Measurements from ENCODE around the gene KIFBP.

KIFBP gene

DNA sequence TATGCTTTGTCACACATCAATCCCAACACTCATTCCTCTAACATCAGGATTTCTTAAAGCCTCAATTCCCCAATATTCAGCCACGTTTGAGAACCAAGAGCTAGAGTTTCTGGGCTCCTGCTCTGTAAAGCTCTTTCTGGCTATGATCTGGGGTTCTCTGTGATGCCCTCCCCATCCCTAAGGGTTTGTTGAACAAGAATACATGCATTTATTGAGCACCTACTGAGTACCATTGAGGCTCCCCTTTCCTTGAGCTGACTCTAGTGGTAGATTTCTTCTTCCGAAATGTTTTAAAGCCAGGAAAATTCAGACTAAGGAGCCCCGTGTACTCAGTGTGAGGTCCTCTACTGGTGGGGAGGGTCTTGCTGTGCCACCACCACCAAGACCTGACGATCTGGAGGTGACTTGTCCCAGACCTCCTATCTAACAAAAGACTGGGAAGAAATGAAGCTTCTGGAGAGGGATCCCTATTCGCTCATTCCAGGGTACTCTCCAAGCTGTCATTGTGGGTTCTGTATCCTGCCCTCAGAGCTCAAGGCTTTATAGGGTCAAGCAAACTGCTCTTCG lies 76.2 kb downstream of the KIFBP start:
- no peak for DNase-seq (ENCODE audit: low read depth)
- no peak for TF ChIP-seq CTCF (IDR thresholded peaks at IDR 0.05; ENCODE audit: control insufficient read depth, insufficient read depth, low read depth, low read length, missing control alignments)
- H3K4me3 ChIP-seq (ENCODE audit: control insufficient read depth, low read depth, low read length): no peak overlapping the region

DNA sequence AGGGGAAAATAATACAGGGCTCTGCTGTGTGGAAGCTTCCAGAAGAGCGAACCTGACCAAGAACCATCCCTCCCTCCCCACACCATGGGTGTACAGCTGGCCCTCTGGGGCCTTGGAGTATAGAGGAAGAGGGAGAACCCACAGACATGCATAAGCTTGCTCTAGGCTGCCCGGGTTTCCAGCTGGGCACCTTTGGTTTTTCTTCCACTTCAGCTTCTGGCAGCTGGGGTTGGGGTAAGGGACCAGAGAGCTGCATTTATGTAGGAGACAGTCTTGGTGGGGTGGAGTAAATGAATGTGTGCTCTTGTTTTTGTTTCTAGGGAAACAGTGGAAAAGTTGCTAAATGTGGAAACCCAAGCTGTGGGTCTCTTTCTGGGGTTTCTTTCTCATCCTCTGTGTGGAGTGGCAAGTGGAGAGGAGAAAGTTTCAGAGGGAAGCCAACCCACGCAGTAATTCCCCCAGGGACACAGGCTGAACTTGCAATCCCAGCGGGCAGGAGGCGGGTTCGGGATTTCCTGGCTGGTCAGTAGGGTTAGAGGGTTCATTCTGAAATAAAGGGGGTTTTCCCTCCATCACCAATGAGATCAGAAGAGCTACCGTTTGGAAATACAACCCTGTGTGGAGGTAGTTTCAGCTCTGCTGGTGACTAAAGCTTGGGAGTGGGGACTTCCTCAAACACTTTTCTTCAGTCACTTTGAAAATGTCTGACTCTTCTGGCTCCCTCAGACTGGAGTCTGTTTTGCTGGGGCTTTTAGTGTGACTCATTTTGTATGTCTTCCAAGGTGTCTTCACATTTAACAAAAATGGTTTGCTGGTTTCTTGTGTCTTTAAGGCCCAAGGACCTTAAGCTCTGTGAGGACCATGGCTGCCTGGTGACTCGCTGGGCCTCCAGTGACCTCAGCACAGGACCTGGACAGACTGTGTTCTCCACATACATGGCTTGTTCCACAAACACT lies 77.1 kb downstream of the KIFBP start:
- DNase-seq (ENCODE audit: low read depth): no peak
- no peak overlapping the region for H3K4me3 ChIP-seq (ENCODE audit: control insufficient read depth, low read depth, low read length)
- TF ChIP-seq CTCF (IDR thresholded peaks at IDR 0.05; ENCODE audit: control insufficient read depth, insufficient read depth, low read depth, low read length, missing control alignments): no peak
